GM18870 (cell line): Measurements from ENCODE around the gene FAM120A.
"Not testable (repeated sequence)": the region's sequence is repeated elsewhere in the genome, so short reads cannot be mapped to it uniquely, and the experiment has no call there.

Experiments
- ATAC-seq: cut with Tn5 transposase; IDR thresholded peaks from one replicate; pipeline ENCODE4 v1.9.1; 2021; ENCODE audit warnings: moderate library complexity; ENCODE audit not compliant: unreplicated experiment

Gene FAM120A

DNA sequence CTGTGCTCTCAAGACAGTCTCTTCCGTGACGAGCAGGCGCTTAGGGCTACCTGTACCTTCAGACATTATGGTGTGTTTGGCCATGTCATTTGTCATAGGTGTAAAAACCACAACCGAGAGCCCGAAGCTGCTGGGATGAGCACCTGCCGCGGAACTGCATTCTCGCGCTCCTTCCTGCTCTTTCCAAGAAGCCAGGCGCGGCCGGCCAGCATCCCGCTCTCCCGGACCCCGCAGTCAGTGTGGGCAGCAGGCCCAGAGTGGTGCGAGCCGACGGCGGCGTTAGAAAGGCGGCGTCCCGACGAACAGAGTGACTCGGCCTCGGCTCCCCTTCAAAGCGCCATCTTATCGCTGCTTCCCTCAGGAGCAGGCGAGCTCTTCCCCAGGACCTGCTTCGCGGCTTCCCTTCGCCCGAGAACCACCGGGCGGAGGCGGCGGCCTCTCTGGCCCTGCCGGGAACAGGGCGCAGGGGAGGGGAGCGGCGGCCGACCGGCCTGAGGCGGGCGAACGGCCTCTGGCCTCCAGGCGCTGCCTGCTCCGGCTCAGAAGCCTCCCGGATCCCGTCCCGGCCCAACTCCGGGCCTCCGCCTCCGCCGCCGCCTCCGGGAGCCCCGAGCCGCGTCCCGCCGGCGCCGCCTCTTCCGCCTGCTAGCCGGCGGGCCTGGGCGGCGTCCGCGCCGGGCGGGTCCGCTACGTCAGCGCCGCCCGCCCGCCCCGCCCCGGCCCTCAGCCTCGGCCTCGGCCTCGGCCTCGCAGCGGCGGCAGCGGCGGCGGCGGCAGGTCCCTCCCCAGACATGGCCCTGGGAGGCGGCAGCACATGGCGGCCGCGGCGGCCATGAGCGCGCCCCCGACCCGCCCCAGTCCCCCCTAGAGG lies at the start of gene FAM120A:
FAM120A (plus strand) TSS at position 741 of the 871 bp plus-strand sequence. CDS start 231 bp downstream, outside the sequence.
- ATAC-seq, result no peak

DNA sequence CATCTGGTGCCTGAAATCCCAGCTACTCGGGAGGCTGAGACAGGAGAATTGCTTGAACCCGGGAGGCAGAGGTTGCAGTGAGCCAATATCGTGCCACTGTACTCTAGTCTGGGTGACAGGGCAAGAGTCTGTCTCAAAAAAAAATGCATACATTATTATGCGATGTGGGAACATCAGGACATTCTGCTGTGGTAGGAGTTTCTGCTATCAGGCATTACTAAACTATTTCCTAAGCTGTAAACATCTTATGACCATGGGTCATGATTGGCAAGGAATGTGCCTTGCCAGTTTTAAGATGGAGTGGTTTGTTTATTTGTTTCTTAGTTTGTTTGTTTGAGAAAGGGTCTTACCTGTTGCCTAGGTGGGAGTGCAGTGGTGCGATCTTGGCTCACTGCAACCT lies 45.1 kb upstream of the FAM120A start:
- no peak for ATAC-seq

GRCh38 chr9:93413530-93413929 lies 38.0 kb upstream of the FAM120A start:
- ATAC-seq, result no peak

DNA sequence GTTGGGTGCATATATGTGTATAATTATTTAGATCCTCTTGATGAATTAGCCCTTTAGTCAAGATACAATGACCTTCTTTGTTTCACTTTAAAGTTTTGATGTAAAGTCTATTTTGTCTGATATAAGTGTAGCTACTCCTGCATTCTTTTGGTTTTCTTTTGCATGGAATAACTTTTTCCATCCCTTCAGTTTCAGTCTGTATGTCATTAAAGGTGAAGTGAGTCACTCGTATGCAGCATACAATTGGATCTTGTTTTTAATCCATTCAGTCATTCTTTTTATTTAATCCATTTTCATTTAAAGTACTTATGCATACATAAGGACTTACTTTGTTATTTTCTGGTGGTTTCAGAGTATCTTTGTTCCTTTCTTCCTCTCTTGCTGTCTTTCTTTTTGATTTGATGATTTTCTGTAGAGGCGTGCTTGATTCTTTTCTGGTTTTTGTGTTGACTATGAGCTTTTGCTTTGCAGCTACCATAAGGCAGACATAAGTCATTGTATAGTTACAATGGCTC lies 36.3 kb upstream of the FAM120A start:
- no peak for ATAC-seq

- no peak for ATAC-seq
These were observed 34.8 kb upstream of the FAM120A start for GRCh38 chr9:93416530-93417235.

DNA sequence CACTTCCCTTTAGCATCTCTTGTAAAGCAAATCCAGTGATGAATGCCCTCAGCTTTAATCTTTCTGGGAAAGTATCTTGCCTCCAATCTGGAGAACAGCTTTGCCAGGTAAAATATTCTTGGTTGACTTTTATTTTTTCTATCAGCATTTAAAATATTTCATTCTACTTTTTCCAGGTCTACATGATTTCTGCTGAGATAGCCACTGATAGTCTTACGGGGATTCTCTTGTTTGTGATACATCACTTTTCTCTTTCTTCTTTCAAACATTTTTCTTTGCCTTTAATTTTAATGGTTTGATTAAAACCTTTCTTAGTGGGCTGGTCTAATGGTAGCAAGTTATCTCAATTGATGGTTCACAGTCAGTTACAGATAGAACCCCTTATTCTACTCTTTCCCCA lies 33.9 kb upstream of the FAM120A start:
- no peak for ATAC-seq

DNA sequence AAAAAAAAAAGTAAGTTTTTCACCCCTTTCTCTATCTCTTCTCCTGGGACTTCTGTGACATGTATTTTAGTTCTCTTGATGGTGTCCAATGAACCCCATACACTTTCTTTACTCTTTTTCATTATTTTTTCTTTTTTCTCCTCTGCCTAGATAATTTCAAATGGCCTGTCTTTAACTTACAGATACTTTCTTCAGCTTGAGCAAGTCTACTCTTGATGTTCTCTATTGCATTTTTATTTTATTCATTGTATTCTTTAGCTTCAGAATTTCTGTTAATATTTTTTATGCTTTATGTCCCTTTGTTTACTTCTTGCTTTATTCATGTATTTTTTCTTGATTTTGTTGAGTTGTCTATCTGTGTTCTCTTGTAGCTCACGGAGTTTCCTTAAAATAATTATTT lies 32.5 kb upstream of the FAM120A start:
- ATAC-seq, result no peak

DNA sequence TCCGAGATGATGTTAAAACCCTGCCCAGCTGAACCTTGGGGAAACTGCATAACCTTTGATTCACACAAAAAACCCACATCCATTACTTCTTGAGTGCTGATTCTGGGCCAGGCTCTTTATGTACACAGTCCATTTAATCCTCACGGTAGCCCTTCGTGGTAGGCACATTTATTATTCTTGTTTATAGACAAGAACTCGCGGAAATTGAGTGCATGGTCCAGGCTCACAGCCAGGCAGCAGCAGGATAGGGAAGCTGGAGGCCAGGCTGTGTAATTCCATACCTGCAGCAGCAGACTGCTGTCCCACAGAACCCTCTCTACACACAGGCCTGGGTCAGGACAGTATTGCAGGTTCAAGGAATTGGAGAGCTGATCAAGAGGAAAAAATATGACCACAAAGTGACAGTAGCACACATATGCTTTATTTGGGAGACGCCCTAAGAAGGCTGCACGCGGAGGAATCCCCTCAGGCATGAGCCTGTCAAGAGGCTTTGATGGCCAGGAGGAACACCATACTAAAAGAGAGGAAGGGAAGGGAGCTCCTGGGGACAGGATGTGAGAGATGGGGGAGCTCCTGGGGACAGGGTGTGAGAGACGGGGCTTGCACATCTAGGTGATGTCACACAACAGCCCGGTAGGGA lies 28.4 kb upstream of the FAM120A start:
- ATAC-seq, result no peak

- ATAC-seq, result no peak
These were observed 23.7 kb upstream of the FAM120A start for GRCh38 chr9:93427655-93428379.

- no peak for ATAC-seq
These were observed 19.9 kb upstream of the FAM120A start for GRCh38 chr9:93431539-93432105.

DNA sequence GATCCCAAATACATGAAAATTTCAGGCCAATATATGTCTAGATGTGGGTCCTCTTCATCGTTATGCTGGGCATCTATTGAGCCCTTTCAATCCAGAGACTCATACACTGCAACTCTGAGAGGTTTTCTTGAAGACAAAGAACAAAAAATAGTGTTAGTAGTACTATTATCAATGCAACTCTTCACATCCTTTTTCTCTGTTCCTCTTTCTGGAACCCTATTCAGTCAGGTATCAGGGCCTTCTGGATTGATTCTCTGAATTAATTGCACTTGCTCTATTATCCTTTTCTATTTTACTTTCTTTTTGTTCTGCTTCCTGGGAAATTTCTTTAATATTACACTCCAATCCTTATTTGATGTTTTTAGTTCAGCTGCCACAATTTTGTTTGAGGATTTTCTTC lies 18.5 kb upstream of the FAM120A start:
- ATAC-seq, result no peak

DNA sequence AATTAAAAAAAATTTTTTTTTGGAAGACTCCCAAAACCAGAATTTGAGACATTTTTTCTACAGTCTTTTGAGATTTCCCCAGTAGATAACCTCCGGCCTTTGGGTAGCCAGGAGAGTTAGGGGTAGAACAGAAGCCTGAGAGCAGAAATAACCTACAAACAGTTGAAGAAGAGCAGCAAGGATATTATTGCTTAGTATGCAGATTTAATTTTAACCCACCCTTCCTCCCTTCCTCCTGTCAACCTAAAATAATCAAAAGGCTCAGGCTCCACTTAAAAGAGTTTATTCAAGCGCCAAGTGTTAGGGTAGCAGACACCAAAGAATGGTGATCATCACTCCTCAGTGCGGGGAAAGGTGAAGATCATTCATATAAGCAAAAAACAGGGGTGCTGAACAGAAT lies 17.4 kb upstream of the FAM120A start:
- ATAC-seq, result no peak

DNA sequence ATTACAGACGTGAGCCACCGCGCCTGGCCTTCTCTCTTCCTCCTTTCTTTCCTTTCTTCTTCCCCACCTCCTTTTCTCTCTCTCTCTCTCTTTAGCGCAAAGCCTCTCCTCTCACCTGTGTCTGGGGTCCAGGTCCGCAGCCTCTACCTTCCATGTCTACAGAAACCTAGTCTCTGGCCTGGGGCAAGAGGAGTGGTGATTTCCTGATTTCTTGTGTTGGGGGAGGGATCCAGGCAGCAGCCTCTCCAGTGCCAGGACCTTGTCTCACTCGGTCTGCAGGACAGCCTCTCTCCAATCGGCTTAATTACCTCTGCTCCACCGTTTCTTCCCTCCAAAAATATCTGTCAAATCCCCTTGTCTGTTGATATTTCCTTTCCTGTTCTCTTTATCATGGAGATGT lies 16.1 kb upstream of the FAM120A start:
- no peak for ATAC-seq

DNA sequence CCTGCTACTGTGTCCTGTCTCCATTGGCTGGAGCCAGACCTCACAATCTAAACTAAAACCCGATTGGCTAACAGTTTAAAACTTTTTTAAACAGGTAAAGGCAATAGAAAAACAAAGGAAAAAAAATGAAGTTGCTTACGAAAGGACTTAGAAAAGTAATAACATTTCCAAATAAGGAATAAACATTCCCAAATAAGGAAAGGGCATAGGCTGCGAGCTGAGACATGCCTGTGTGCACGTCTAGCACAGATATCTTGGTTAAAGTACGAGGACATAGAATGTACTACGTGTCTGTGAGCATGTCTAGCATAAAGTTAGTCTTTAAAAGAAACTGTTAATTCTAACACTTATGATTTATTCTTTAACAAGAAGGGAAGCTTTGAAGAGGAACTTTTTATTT lies 15.3 kb upstream of the FAM120A start:
- ATAC-seq, result no peak

- no peak for ATAC-seq
These were observed 14.7 kb upstream of the FAM120A start for GRCh38 chr9:93436655-93437407.

DNA sequence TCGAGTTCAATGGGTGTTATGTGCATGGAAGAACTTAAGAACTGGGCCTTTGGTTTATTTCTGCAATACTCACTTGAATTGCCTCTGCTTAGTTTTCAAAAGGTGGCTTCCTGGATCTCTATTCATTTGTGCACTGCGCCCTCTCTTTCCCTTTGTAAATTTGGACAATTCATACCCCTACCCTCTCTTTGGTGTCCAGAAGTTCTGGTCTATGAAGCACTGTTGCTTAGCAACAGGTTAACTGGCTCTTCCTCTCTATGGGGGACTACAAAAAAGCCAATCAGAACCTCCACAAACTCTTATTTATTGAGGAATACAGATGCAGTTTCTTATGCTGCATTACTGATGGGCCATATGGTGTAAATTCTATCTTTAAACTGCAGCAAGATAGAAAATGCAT lies 13.5 kb upstream of the FAM120A start:
- no peak for ATAC-seq

GRCh38 chr9:93439301-93439700 lies 12.2 kb upstream of the FAM120A start:
- not testable (repeated sequence) for ATAC-seq

- ATAC-seq, result no peak
These were observed 10.4 kb upstream of the FAM120A start for GRCh38 chr9:93440896-93441580.

DNA sequence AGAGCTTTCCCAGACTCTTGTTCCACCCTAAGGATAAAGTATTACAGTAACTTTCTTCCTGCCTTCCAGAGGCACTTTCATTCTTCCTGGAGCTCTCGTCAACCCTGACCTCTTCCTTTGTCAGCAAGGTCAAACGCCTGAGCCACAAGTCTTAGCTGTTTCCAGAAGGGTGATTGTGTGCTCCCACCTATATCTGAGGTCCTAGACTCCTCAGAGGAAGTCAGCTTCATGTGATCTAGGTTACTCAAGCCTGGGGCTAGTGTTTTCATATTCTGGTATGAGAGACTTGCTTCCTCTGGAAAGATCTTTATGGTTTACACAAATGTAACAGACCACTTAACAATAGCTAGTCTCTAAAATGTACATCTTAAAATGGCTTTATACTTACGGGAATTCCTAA lies 5.4 kb upstream of the FAM120A start:
- ATAC-seq, result no peak
